LoVo (cell line): Measurements from ENCODE around the gene ZNF836.
"Not testable (repeated sequence)": the region's sequence is repeated elsewhere in the genome, so short reads cannot be mapped to it uniquely, and the experiment has no call there.

ENCODE experiments used
- DNase-seq: peaks from one replicate; pipeline ENCODE4 v3.0.0-alpha.2; 2016; ENCODE audit warnings: low spot score

ZNF836 gene

DNA sequence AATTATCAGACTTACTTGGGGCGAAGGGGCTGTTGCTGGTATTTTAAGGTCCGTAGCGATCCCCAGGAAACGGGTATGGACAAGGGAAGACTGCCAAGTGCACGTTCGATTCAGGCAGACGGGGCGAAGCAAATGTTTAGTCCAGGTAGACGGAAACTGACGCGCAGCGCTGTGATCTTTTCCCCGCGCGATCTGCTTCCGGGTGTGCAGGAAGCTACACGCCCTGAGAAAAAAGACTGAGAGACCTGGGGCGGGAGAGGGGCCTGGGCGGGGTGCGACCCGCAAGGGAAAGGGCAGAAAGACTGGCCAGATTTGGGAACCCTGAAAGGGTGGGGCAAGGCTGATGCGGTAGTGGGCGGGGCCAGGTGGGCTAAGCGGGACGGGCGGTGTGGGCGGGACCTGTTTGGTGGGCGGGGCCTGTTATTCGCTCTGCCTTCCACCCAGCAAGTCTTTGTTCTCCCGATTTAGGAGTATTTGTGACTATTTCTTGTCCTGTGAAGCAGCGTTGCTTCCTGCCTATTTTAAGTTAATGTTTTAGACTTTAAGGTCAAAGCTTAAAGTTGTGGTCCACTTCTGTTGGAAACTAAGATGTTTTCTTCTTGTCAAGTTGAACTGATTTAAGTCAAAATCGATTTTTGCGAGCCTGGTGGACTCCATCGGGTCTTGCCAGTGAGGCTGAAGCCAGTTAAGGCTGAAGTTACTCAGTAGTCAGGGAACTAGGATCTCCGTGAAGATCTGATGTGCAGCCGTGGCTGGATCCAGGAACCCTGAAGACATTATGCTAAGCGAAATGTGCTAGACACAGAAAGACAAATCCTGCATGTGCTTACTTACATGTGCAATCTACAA is at the start of gene ZNF836:
ZNF836 (minus strand) TSS at position 301 of the 849 bp plus-strand sequence. CDS start 3,549 bp downstream, outside the sequence.
- peak; percentile 78 for DNase-seq

DNA sequence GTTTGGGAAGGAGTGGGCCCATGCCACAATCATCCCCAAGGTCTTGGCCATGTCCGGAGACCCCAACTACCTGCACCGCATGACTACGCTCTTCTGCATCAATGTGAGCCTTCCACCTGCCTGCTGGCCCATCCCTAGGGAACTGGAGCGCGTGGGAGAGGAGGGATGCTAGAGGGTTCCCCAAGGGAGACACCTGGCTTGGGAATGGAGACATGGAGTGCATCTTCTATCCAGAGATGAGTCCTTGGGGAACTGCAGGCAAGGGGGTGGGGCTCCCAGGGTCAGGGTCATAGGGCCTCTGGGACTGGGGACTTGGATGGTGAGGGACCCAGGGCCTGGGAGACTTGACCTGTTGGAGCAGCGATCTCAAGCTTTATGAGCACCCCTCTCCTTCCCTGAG is 49.6 kb upstream of the ZNF836 start:
- no peak for DNase-seq

DNA sequence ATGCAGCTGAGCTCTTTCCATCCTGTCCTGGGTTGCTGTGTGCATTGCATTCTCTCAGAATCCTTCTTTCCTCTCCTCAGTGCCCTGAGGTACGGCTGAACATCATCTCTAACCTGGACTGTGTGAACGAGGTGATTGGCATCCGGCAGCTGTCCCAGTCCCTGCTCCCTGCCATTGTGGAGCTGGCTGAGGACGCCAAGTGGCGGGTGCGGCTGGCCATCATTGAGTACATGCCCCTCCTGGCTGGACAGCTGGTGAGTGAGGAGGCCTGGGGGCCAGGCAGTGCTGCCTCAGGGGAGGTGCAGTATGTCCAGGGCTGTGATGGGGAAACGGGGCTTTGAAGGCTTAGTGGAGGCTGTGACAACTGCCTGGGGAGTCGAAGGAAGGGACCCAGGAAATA is 48.2 kb upstream of the ZNF836 start:
- DNase-seq: no peak

DNA sequence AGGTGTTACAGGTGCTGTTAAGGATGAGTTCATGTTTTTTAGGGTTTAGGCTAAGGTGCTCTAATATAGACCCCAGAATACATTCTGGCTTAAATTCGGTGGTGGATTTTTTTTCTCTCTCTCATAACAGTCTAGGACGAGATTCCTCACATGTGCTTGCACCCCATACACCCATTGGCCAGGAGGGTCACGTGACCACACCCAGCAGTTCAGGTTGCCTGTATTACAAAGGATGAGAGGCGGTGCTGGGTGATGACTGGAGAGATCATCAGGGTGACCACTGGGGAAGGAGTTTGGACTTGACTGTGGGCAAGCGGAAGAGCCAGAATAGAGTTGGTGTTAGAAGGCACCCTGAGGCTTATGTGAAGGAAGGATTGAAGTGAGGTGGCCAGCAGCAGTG is 46.2 kb upstream of the ZNF836 start:
- no peak for DNase-seq

DNA sequence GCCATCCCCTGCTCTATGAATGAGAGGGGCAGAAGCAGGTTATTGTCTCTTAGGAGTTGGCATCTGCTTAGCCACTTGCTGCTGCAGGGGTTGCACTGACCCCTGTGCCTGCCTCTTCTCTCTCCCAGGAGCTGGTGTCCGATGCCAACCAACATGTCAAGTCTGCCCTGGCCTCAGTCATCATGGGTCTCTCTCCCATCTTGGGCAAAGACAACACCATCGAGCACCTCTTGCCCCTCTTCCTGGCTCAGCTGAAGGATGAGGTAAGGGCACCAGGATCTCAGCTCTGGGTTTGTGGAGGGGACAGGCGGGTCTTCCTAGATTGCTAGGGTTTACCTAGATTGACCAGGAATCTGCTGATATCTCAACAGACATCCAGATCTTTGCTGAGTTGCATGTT is 45.0 kb upstream of the ZNF836 start:
- DNase-seq: no peak

DNA sequence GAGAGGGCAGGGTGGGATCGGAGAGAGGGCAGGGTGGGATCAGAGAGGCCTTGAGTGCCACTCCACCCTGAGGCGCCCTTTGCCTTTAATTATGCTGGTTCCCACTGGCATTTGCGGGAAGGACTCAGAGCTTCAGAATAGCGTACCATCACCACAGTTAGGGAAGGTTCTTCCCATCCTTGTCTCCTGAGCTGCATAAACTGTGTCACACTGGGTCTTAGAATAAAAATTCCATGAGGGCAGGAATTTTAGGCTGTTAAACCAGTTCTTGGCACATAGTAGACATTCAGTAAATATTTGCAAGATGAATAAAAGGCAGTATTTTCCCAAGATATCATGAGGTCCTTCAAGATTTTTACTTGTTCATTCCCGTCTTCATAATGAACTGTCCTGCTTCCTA is 42.8 kb upstream of the ZNF836 start:
- no peak for DNase-seq

DNA sequence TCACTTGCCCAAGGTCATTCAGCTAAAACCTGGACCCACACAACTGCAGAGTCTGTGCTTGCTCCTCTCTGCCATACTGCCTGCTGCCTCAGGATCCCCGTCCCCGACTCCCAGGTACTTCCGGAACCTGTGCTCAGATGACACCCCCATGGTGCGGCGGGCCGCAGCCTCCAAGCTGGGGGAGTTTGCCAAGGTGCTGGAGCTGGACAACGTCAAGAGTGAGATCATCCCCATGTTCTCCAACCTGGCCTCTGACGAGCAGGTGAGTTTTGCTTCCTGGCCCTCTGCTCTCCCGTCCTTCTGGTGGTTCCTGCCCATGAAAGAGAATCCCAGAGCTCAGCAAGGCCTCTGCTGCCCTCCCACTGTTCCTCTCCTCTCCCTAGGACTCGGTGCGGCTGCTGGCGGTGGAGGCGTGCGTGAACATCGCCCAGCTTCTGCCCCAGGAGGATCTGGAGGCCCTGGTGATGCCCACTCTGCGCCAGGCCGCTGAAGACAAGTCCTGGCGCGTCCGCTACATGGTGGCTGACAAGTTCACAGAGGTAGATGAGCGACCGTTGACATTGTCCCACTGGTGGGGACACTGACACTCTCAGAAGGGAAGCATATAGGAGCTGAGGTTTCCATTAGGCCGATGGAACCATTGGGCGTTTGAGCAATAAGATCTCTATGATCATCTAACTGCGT is 41.3 kb upstream of the ZNF836 start:
- DNase-seq: no peak

DNA sequence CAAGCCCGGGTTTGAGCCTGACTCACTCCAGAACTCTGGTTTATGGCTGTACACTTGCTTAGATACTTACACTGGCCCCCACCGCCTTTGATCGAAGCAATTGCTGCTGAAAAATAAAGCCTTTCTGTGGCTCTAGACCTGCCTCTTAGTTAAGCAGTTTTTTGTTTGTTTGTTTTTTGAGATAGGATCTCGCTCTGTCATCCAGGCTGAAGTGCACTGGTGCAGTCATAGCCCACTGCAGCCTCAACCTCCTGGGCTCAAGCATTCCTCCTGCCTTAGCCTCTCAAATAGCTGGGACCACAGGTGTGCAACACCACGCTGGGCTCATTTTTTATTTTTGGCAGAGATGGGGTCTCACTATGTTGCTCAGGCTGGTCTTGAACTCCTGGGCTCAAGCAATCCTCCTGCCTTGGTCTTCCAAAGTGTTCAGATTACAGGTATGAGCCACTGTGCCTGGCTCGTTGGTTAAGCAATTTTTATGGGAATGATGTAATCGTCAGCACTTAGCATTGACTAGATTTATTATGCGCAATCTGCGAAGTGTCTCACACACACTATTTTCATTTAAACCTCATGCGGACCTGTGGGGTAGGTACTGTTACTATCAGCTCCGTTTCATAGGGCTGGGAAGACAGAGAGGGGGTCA is 40.6 kb upstream of the ZNF836 start:
- DNase-seq: no peak

DNA sequence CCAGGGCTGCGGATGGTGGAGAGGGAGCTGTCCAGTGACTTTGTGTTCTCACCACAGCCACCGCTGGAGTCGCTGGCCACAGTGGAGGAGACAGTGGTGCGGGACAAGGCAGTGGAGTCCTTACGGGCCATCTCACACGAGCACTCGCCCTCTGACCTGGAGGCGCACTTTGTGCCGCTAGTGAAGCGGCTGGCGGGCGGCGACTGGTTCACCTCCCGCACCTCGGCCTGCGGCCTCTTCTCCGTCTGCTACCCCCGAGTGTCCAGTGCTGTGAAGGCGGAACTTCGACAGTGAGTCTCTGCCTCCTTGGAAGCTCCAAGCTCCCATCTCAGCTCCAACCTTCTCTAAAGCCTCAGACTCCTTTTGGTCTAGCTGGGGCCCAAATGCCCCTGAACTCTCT is 39.8 kb upstream of the ZNF836 start:
- no peak for DNase-seq

DNA sequence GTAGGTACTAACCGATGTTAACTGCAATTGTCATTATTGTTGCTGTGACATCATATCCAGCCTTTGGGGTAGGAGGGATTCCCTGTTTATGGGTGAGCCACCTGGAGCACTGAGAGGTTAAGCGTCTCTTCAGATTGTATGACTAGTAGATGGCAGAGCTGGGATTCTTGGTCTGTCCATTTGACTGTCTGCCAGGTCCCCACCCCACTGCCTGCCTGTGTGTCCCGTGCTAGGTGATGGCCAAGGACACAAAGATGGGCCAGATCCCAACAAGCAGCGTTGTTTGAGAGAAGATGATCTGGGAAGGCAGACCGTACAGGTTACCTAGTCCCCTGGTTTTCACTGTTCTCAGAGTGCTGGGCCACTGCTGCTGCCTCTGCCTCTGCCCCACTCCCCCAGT is 35.1 kb upstream of the ZNF836 start:
- no peak for DNase-seq

DNA sequence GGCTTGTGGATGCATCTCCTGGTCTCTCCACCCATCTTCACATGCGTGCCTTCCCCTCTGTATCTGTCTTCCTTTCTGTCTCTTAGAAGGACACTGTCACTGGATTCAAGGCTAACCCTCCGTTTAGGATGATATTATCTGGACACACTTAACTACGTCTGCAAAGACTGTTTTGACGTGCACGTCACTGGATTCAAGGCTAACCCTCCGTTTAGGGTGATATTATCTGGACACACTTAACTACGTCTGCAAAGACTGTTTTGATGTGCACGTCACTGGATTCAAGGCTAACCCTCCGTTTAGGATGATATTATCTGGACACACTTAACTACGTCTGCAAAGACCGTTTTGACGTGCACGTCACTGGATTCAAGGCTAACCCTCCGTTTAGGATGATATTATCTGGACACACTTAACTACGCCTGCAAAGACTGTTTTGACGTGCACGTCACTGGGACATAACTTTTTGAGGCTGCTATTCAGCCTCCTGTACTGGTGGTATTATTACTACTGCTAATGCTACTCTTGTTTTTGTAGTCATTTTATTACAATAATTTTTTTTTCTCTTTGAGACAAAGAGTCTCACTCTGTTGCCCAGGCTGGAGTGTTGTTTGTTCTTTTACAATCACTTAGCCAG is 29.5 kb upstream of the ZNF836 start:
- not testable (repeated sequence) for DNase-seq

DNA sequence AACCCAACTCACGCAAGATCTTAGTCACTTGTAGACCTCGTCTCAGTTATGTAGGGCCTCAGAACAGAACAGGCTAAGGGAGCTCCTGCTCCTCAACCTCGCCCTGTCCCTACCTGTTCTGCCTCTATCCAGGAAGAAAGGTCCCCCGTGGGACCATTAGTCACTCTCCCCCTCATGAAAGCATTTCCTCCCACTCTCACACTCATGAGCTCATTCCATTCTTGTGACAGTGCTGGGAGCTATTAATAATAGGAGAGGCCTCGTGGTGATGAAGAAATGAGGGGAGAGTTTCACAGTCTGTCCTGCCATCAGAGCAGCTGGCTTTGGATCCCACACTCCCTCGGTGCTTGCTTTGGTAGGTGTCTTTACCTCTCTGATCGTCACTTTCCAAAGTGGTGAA is 28.6 kb upstream of the ZNF836 start:
- DNase-seq: no peak

DNA sequence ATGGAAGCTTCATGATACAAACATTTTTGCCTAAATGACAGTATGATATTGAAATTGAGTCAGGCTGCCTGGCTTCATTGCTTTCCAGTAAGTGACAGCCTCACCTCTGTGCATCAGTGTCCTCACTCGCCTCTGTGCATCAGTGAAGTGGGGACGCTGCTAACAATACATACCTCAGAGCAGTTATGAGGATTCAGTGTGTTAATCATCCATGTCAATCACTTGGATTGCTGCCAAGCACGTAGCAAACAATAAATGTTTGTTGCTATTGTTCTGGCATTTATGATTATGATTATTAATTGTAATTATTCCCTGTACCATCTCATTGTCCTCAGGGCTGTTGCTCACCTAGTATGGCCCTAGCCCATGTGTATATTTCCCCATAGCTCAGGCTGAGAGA is 27.3 kb upstream of the ZNF836 start:
- no peak for DNase-seq

DNA sequence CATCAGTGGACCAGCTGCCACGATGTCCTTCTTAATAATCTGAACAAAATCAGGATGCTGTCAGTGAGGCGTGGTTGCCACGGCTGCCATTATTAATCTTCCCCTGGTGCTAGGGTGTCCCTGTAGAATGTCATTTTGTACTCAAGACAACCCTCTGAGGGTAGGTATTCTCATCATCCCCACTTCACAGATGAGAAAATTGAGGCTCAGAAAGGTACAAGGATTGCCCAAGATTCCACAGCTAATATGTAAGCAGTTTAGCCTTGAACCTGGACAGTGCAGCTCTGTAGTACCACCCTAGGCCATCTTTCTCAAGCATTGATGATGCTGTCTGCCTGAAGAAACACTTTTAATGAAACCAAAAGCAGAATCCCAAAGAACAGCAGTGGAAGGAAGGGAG is 26.5 kb upstream of the ZNF836 start:
- no peak for DNase-seq

DNA sequence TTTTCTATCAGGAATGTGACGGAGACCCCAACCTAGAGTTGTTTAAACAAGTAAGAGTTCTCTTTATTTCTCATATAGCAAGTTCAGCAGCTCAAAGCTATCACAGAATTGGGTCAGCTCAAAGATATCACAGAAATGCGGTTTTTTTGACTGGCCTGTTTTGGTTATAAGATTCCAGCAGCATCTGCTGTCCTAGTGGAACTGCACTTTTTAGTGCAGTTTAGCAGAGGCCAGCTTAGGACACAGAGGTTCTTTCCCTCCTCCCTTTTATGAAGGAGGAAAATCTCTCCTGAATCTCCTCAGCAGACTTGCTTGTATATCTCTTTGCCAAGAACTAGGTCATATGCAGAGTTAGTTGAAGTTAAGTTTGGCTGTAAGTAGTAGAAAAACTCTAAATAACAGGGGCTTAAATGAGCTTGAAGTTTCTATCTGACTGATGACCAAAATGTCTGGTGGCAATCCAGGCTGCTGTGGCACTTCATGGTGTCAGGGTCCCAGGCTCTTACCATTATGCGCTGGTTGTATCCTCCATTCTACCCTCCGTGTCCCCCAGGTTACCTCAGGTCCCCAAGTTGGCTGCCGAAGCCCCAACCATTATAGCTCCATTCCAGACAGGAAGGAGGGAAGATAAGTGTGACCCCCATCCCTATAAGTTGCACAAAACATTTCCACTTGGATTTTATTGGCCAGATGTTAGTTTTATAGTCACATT is 25.0 kb upstream of the ZNF836 start:
- DNase-seq: no peak

DNA sequence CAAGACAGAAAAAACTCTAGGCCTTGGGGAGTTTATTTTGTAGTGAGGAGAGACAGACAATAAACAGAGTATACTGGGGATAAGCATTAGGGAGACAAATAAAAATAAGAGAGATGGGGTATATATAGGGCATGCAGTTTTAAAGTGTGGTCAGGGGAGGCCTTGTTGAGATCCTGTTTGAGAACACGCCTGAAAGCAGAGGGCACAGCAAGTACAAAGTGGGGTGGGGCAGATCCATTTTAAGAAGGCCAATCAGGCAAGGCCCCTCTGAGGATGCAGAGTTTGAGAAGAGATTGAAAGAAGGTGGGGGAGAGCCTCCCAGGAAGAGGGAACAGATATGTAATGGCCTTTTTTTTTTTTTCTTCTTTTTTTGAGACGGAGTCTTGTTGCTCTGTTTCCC is 20.5 kb upstream of the ZNF836 start:
- DNase-seq: no peak

DNA sequence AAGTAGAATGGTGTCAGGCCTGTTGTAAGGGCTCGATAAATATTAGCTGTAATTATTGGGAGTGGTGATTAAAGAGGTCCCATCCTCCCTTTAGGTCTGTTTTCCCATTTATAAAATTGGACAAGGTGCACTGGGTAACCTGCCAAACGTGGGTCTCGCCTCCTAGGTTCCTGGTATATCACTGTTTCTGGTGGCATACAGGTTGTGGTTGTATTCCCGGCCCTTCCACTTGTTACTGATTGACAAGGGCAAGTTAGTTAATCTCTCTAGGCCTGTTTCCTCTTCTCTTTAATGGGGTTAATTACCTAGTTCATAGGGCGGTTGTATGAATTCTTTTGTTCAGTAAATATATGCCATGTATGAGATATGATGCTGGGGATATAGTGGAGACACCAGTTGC is 20.0 kb upstream of the ZNF836 start:
- no peak for DNase-seq

DNA sequence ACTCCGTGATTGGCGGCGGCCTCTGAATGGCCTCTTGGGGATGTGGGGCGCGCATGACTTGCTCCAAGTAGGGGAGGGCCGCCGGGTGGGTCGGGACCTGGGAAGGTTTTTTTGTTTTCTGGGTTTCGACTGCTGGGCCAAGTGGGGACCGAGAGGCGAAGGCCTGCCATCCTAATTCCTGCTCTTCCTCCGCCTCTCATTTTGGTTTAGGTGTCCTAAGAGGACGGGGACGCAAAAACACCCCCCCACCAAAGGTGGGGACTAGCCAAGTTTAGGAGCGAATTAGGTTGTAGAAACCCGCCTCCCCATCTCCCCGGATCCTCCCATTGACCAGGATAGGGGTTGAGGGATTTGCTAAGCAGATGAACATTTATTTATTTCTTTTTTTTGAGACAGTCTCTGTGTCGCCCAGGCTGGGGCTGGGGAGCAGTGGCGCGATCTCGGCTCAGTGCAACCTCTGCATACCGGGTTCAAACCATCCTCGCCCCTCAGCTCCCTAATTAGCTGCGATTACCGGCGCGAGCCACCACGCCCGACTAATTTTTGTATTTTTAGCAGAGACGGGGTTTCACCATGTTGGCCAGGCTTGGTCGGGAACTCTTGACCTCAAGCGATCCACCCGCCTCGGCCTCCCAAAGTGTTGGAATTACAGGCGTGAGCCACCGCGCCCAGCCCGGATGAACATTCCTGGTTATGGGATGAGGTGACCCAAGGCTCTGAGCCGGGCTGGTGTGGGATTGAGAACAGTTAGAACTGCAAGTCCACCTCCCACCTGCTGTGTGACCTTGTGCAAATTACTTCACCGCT is 19.3 kb upstream of the ZNF836 start:
- DNase-seq: no peak

DNA sequence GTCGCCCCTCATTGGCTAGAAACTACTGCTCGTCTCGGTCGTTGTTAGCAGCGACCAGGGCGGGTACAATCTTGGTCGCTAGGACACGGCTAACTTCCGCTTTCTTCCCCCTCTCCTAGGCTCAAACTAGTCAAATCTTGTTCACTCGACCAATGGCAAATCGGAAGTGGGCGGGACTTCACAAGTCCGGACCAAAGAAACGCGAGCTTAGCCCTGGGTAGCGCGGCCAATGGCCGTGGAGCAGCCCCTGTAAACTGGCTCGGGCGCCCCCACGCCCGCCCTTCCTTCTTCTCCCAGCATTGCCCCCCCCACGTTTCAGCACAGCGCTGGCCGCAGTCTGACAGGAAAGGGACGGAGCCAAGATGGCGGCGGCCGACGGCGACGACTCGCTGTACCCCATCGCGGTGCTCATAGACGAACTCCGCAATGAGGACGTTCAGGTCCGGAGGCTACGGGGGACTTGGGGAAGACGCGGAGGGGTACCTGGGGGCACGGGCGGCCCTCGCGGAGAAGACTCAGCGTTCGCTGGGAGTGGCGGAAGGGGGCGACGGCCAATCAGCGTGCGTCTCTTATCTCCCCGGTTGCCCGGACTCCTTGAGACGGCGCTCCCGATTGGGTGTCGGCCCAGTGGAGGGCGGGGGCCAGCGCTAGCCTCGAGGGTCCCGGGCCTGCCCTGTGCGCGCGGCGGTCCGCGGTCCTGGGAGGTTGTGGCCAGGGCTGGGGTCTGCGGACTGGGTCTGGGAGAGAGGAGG is 18.5 kb upstream of the ZNF836 start, which contains the start of gene PPP2R1A:
PPP2R1A (plus strand) TSS at position 318 of the 752 bp plus-strand sequence; CDS start at position 363, 45 bp downstream.
- peak; percentile 99 for DNase-seq
